ENCODE results near the gene PGC.
A peak's percentile ranks its signal among the peaks of the same experiment; 100 is the strongest.

PGC gene

DNA sequence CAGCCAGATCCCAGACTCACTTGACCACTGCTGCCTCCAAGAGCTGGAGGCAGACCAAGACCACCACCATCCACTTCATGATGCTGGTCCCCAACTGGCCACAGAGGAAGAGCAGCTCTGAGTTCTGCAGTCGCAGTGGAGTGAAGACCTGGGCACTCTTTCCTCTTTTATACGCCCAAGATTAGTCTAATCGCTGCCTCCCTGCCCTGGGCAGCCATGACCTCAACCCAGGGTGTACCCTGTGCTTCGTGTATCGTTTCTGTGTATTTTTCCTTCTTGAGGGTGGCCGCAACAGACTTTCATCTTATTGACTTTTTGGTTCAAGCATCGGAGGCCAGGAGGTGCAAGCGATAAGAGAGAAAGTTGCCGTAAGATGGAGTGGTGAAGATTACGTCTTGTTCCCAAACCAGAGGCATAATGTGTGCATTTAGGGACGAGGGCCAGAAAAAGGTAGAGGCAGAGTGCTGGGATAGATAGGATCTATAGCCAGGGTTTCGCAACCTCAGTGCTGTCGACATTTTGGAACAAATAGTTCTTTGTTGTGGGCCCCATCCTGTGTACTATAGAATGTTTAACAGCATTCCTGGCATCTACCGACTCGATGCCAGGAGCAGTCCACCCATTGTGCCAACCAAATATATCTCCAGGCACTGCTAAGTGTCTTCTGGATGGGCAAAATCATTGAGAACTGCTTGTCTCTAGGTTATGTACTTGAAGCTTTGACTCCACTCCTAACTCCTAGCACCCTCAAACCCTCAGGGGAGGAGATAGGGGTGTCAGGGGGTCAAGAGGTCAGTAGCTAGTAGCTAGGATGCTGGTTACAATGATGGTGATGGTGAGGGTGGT, at the start of gene PGC:
TSS of gene PGC (minus strand) at position 142 of the 846 bp plus-strand sequence. CDS start at position 79, 63 bp downstream.
- ATAC-seq, result no peak

DNA sequence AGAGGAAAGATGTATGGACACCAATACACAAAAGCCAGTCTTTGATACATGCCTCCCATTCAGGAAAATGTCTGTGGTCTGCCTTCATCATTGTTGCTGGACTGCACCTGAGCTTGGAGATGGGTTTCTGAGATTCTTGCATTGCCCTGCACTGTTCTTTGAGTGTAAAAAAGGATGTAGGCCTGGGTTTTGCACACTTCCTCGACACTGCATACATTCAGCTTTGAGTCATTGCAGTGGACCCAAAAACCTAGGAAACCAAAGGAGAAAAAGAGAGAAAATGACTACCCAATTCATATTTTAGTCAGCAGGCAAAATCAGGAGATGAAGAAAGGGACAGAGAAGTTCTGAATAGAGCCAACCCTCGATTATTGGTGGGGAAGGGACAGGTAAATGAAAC, 49.3 kb upstream of the PGC start:
- ATAC-seq, result no peak

DNA sequence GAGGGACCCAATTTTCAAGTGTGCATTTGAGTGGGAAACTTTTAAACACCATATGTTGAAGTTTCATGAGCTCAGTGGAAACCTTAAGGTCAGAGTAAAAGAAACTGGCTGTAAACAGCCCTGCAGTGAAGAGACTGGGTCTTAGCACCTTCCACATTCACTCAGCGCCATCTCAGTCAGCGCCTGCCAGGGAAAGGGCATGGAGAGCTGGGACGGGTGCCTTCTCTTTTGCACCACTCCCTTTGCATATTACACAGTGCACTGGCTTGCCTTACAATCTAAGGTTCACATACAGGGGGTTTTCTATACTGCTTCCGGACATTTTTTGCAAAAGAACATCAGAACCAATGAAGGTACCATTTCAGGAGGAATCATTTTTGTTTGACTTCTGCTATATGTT, 44.8 kb upstream of the PGC start:
- ATAC-seq, result no peak

DNA sequence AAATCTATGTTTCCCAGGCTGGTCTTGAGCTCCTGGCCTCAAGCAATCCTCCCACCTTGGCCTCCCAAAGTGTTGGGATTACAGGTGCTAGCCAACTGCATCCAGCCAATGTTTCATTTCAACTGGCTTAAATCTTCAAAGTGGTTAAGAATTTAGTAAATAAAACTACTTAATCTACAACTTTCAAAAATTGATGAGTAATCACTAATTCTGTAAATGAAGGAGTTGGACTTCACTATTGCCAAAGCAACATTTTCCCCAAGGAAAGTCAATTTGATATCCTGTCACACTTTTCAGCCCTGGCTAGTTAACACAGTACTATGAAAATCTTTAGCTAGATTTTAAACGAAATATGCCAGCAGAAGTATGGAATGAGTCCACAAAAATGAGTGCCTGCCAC, 44.1 kb upstream of the PGC start:
- no peak for ATAC-seq

DNA sequence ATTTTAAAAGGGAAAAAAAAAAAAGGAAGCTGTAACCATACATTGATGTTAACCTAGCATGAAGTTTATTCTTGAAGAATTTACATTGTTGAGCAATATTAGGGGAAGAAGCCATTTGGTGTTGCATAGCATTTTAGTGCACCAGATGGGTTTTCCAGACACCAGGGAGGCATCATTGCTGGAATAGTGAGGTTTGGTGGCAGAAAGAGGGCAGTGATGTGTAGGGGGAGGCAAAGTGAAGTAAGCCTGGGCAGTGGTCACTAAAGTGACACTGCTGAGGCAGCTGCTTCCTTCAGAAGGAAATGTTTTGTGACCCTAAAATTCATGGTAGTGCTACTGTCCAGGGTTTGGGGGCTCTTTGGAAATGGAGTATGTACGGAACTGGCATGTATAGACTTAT, 42.8 kb upstream of the PGC start:
- no peak for ATAC-seq

DNA sequence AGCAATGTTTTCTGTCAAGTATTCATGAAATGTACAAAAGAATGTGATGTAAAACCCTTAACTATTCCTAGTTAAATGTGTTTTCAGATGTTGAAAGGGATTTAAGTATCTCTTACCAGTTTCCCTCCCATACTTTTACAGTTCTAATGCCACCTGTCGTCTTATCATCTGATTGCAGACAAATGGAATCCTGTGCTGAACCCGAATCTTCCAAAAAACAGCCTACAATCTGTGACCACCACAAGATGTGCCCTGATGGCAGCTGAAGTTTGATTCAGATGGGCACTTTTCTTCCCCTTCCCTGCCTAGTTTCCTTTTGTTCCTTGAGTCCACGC, 42.2 kb upstream of the PGC start:
- ATAC-seq, result no peak

DNA sequence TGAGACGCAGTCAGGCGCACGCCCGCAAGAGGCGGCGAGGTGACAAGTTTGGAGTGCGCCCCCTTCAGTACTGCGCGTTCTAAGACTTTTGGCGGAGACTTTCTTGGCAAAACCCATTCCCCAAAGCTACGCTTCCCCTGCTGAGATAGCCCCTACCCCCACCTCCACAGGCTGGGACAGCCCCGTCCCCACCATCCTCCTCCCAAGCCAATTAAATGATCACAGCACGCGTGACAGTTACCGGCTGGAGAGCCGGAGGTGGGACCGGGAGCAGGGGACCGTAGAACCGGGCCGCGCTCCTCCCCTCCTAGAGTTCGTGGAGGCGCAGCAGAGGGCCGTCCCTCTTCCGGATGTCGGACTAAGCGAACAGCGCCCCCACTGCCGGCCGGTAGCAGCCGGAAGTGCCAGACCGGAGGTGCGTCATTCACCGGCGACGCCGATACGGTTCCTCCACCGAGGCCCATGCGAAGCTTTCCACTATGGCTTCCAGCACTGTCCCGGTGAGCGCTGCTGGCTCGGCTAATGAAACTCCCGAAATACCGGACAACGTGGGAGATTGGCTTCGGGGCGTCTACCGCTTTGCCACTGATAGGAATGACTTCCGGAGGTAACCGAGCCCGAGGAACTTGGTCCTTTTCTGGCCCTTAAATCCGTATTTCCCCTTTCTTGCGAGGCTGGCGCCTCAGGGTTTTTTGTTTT, 40.2 kb upstream of the PGC start, which contains the start of gene TOMM6:
TSS of gene TOMM6 (plus strand) at position 476 of the 699 bp plus-strand sequence. CDS start at position 480, 4 bp downstream.
- ATAC-seq, result peak; percentile 83 to 84

DNA sequence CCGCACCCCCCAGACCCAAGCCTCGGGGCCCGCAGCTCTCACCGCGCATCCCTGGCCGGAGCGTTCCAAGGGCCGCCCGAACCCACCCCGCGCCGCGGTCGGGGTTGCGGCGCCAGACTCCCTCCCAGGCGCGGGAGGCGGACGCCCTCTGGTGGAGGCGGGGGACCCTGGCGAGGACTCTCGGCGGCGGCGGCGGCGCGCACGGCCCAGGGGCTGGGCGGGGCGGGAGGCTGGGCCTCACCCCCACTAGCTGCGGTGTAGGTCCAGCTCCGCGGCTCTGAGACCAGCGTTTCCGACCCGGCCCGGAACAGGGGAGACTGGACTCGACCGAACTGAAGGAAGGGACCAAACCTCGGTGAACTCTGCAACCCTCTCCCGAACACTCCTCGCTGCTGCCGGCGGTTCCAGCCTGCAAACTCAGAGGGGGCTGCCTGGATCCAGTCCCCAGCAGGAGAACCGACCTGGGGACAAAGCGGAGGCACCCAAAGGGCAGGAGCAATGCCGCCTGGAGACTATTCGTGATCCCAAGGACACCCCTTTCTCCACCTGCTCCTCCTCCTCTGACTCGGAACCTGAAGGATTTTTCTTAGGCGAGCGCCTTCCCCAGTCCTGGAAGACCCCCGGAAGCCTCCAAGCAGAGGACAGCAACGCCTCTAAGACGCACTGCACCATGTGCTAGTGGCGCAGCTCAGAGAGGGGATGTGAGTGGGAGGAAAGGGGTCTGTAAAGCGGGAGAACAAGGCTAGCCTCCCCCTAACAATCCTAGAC, 39.4 kb upstream of the PGC start:
- ATAC-seq, result peak; percentile 77 to 78

DNA sequence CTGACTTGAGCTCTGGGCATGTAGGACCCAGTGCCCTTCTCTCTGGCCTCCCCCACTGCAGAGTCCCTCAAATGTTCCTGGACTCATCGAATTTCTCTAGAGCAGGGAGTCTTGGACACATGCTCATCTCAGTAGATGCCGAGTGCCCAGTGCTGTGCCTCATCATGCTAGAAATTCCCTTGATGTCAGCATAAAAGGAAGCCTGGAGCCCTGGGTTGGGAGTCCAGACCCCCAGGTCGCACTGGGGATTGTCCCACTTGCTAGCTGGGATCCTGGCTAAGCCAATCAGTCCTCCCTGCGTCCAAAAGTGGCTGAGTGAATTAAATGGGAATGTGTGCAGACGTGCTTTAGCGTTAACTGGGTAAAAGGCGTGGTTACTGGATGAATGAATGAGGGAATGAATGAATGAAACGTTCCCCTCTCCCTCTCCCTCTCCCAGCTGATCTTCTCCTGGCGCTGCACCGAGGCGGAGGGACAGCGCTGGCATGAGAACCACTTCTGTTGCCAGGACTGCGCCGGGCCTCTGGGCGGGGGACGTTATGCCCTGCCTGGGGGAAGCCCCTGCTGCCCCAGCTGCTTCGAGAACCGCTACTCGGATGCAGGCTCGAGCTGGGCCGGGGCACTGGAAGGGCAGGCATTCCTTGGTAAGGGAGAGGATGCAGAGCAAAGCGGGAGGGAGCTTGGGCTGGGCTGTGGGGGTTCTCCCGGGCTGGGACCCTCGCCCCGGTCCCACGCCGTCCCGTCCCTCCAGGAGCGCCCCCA, 38.7 kb upstream of the PGC start:
- no peak for ATAC-seq

DNA sequence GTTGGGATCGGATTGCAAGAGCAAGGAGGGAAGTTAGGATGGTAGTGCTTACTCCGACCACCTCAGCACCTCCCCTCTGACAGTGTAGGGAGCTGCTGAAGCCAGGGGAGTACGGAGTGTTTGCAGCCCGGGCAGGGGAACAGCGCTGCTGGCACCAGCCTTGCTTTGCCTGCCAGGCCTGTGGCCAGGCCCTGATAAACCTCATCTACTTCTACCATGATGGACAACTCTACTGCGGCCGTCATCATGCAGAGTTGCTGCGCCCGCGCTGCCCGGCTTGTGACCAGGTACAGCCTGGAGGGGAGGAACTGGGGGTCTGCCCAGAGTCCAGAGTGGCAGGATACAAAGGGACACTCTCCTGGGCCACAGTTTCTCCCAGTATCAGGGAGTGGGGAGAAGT, 38.1 kb upstream of the PGC start:
- no peak for ATAC-seq

DNA sequence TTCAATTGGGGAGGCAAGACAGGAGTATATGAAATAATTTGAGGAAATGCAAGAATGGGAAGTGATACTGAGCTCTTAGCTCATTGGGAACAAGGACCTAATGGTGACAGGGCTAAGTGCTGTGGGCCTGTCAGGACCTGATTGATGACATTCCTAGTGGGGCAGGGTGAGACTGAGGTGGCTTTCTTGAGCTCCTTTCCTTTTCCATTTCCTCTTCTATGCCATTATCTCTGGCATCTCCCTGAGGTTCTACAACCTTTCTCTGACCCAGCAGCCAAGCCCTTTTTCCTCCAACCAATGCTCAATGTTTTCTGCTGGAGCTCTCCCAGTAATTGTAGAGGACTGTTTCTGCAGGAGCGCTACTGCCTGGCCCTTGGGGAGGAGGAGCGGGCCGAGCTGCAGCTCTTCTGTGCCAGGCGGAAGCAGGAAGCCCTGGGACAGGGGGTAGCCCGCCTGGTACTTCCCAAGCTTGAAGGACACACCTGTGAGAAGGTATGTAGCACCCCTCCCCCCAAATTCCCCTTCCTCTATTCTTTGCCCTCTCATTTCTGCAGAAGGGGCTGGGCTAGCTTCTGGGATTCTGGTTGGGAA, 37.5 kb upstream of the PGC start:
- no peak for ATAC-seq

DNA sequence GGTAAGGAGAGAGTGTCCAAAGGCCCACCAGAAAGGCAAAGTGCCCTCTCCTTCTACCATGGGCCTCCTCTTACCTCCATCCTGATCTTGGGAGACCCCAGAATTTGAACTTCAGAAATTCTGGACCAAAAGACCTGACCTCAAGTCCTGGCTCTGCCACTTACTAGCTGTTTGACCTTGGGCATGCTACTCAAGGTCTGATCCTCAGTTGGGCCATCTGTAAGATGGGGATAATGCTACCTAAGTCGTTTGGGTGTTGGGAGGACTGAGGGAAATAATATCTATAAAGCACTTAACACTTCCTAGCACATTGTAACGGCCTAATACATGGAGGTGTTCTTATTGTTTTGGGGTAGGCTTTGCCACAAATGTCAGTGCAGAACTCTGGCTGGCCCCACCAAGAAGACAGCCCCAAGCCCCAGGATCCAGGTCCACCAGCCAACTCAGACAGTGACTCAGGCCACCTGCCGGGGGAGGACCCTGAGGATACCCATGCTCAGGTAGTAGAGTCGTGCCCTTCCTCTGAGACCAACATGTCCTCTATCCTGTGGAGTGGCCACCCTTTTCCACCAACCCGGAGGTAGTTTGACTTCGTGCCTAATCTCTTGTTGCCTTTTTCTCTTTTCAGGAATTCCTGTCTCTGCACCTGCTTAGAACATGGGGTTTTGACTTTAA, 36.0 kb upstream of the PGC start:
- ATAC-seq, result no peak

DNA sequence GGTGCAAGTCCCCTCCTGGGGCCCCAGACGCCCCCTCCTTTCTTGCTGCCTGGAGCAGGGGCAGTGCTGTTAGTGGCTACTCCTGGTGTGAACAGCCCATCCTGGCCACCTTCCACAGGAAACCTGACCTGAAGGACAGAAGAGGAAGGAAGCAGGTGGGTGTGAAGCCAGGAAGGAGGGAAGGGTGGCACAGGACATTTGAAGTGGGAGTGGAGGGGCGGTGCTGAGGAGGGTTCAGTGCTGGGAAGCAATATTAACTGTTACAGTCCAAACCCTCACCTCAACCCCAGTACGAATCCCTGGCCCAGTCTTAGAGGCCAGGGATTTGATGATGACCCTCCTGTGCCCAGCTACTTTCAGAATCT, 34.2 kb upstream of the PGC start:
- no peak for ATAC-seq

DNA sequence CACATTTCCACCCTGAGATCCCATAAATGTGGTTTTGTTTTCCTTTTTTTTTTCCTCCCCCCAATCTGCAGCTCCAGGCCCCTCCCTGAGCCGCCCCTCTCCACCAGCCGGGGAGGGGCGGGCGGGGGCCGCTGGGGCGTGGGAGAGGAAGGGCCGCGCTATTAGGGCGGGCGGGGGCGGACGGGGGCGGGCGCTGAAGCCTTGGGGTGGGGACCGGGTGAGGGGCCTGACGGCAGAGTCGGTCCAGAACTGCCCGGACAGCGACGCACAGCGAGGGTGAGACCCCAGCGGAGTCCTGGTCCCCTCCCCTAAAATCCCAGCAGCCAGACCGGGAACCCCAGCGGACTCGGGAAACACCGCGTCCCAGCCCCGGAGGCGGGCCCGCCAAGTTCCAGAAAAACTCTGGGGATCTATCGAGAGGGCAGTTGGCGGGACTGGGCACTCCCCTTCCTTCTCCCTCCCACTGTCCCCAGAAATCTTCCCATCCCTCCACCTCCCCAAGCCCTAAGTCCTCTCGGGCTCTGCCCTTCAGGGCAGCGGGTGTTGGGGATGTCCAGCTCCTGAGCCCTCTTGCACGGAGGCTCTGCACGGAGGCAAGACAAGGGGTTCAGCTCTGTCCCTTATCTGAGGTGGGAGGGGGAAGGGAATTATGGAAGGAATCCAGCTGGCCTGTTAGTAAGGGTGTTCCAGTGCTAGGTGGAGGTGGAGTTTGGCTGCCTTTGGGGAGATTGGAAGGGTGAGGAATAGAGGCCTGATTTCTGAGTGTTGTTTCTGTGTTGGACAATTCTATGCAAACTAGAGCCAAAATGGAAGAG, 33.6 kb upstream of the PGC start, which contains the start of gene PRICKLE4:
TSS of gene PRICKLE4 (plus strand) at position 232 of the 815 bp plus-strand sequence. CDS start 2,692 bp downstream, outside the sequence.
- ATAC-seq, result no peak

DNA sequence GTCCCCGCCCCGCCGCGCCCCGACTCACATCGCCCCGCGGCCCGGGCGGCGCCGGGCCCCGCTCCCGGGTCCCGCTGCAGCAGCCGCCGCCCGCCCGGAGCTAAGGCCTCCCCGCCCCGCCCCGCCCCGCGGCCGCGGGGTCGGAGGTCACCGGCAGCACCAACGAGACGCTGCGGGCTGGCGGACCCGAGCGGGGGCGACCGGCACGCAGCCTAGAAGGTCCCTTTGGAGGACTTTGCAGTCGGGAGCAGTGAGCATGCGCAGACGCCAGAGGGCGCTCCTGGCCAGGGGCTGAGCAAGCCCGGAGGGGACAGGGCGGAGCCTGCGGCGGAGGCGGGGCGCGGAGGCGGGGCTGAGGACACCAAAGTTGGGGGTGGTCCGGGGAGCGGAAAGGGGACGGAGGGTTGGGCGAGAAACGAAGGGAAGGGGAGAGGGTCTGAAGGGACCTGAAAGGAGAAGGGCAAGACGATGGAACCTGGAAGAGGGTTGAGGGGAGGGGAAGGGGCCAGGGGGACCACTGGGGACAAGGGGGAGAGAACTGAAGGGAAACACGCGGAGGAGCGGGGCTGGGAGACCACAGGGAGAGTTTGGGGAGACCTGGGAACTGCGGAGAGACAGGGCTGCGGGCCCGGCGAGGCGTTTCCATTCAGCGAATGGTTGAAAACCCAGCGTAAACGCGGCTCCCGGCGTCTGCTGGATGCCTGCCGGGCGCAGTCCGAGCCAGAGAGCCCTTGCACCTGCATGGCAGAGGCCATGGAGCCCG, 32.8 kb upstream of the PGC start, which contains the start of gene FRS3:
TSS of gene FRS3 (minus strand) at position 113 of the 763 bp plus-strand sequence. CDS start 2,913 bp downstream, outside the sequence.
- peak; percentile 95 to 96 for ATAC-seq

DNA sequence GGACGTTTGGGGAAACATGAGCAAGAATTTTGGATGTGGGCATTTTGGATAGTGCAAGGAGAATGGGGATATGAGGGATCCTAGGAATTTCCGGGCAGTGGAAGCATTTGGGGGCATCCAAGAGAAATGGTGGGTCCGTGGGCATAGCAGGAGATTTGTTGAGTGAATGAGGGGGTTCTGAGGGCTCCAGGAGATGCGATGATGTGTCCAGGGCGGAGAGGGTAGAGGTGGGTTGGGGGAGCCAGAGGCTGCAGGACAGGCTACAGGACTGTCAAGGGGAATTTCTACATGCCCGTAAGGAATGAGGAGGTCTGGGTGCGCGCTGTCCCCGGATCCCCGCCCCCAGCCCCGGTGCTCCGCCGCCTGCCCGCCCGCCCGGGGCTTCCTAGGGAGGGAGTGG, 32.1 kb upstream of the PGC start:
- ATAC-seq, result peak in 1 of 2 donors; percentile 25

DNA sequence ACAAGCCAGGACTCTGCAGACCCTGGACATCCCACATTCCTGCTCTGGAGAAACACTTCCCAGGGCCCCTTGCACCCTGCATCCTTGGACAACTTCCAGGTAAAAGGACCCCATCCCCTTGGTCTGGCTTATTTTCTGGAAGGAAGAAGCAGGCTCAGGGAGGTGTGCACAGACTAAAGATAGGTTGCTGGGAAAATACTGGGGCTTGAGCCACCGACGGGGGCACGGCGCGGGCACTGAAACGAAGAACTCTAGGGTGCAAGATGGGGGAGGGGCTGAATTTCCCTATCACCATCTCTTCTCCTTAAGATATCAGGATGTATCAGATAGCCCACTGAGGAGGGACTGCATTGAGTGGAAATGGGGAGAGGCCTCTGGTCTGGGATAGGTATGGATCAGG, 31.7 kb upstream of the PGC start:
- no peak for ATAC-seq

DNA sequence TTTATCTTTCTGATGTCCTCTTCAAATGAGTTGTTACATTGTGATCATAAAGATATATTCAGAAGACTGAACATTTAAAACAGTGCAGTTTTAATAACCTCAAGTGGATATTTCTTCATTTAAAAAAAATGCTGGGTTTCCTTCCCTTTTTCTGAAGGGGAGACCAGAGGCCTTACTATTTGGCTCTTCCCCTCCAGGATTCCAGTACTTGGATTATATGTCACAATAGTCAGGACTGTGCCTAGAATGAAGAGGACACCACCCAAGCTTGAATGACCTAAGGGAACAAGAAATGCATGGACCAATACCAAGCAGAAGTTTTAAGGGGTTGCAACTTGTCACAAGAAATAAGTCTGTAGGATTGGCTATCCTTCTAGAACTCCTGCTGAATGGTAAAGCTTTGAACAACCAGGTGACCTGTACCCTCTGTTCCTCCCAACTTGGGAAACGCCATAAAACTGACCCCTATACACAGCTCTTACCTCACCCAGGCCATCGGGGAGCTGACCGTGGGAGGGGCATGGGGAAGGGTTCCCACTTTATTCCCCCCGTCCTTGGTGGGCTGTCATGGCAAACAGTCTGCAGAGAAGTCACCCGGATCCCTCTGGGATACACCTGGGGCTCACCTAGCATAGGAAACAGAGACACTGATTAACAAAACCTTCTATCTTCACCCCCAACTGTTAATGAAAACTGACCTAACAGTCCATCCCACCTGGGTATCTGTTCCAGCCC, 30.5 kb upstream of the PGC start:
- ATAC-seq, result no peak

DNA sequence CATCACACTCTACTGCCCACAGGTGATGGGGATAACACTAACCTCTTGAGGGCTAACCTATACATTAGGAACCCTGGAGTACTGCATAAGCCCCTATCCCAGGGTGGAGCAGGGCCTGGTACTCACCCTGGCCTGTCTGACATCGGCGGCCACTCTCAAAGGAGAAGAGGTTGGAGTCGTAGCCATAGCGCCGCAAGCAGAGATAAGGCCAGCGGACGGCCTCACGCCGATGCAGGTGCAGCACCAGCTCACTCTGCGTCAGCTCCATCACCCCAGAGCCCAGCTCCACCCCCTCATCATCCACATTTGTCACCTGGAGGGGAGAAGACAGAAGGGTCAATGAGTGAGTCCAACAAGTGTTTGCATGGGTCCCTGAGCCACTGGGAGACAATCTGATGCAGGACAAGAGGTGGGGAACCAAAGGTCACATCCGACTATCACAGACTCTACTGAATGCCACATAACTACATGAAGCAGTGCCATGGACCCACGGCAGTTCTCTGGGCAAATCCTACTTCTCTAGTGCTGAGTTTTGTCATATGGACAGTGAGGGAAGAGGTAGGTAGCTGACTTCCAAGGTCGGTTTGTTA, 28.2 kb upstream of the PGC start:
- ATAC-seq, result no peak

Measured in activated CD4-positive, CD25-positive, alpha-beta regulatory T cell treated with anti-CD3 and anti-CD28 coated beads, Interleukin-2, amount 50 U/mL, for 24 hours (primary cell).